NCI-H748 treated with DMSO at 0.1 percent for 48 hours (cell line): Measurements from ENCODE around the gene LTB4R2.
A peak's percentile ranks its signal among the peaks of the same experiment; 100 is the strongest.

Source experiments
- DNase-seq: peaks from one replicate; lab custom pipeline; 2025; lab: John Stamatoyannopoulos, UW

The LTB4R2 gene

GRCh38 chr14:24277606-24278321, 32.2 kb upstream of the LTB4R2 start:
- no peak for DNase-seq

- DNase-seq, result no peak
Measured at GRCh38 chr14:24278424-24278823, 31.5 kb upstream of the LTB4R2 start.

- DNase-seq, result no peak
Measured at GRCh38 chr14:24279301-24280186, 30.4 kb upstream of the LTB4R2 start.

GRCh38 chr14:24280797-24281460, 29.0 kb upstream of the LTB4R2 start:
- no peak for DNase-seq

- no peak for DNase-seq
Measured at GRCh38 chr14:24281636-24282035, 28.3 kb upstream of the LTB4R2 start.

GRCh38 chr14:24282736-24283135, 27.2 kb upstream of the LTB4R2 start:
- DNase-seq, result no peak

GRCh38 chr14:24283796-24284460, 26.0 kb upstream of the LTB4R2 start:
- no peak for DNase-seq

GRCh38 chr14:24284501-24285035, 25.4 kb upstream of the LTB4R2 start:
- no peak for DNase-seq

GRCh38 chr14:24285351-24285750, 24.6 kb upstream of the LTB4R2 start:
- DNase-seq, result no peak

GRCh38 chr14:24286996-24287395, 22.9 kb upstream of the LTB4R2 start:
- no peak for DNase-seq

- no peak for DNase-seq
Measured at GRCh38 chr14:24289649-24290280, 20.2 kb upstream of the LTB4R2 start.

- DNase-seq, result no peak
Measured at GRCh38 chr14:24290746-24291145, 19.2 kb upstream of the LTB4R2 start.

- no peak for DNase-seq
Measured at GRCh38 chr14:24291446-24292117, 18.4 kb upstream of the LTB4R2 start.

- no peak for DNase-seq
Measured at GRCh38 chr14:24292118-24292807, 17.7 kb upstream of the LTB4R2 start.

GRCh38 chr14:24293525-24293924, 16.4 kb upstream of the LTB4R2 start:
- DNase-seq, result no peak

GRCh38 chr14:24296341-24297157, 13.4 kb upstream of the LTB4R2 start:
- no peak for DNase-seq

GRCh38 chr14:24297190-24297964, 12.6 kb upstream of the LTB4R2 start:
- DNase-seq, result peak; percentile 18

- DNase-seq, result no peak
Measured at GRCh38 chr14:24298892-24299254, 11.1 kb upstream of the LTB4R2 start.
